Measurements from ENCODE around the gene UST.

DNA sequence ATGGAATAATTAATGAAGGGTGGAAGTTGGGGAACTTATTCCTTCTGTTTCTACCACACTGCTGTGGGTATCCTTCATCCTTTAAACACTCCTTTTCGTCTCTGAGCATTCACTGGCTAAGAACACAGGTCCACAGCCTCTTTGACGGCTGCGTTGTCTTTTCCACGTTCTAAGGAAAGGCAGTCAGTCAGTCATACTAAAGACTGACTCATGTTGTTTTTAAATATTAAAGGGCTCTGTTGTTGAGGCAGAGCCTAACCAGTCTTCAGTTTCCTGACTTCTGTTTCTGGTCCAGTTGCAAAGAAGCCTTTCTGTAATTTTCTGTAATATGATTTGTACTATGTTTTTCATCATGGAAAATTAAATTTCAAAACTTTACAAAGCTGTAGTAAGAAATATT lies 48.0 kb downstream of the UST start:
- TF ChIP-seq, protein P1, sequence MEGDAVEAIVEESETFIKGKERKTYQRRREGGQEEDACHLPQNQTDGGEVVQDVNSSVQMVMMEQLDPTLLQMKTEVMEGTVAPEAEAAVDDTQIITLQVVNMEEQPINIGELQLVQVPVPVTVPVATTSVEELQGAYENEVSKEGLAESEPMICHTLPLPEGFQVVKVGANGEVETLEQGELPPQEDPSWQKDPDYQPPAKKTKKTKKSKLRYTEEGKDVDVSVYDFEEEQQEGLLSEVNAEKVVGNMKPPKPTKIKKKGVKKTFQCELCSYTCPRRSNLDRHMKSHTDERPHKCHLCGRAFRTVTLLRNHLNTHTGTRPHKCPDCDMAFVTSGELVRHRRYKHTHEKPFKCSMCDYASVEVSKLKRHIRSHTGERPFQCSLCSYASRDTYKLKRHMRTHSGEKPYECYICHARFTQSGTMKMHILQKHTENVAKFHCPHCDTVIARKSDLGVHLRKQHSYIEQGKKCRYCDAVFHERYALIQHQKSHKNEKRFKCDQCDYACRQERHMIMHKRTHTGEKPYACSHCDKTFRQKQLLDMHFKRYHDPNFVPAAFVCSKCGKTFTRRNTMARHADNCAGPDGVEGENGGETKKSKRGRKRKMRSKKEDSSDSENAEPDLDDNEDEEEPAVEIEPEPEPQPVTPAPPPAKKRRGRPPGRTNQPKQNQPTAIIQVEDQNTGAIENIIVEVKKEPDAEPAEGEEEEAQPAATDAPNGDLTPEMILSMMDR (optimal IDR thresholded peaks at IDR 0.05 in 1 of 3, IDR thresholded peaks at IDR 0.05 in 1 of 3, conservative IDR thresholded peaks at IDR 0.05 in 1 of 3; ENCODE audit: extremely low read depth in 1 of 3, insufficient read depth in 2 of 3, low read length in 3 of 3) = no peak
- TF ChIP-seq EZH2 (IDR thresholded peaks at IDR 0.05; ENCODE audit: low read length) = no peak
